HG02973 (cell line): ENCODE data around the gene CCDC3.

Experiments used
- ATAC-seq: cut with Tn5 transposase; IDR thresholded peaks from one replicate; pipeline ENCODE4 v1.9.1; 2021; ENCODE audit warnings: moderate library complexity; ENCODE audit not compliant: unreplicated experiment

CCDC3 gene

GRCh38 chr10:12846718-12847117, 154.8 kb downstream of the CCDC3 start:
- no peak for ATAC-seq
